ENCODE measurements around the gene CNMD. TPM values are rescaled to one million over a fixed set of nuclear protein-coding genes. Genes with fewer than 3 reads are reported as not detected.

CNMD gene
- total and polyA plus RNA-seq, 2 of the 4 experiments (the other 2 are of a cell fraction): not detected

- Histone ChIP-seq H3K18ac (ENCODE audit: low read depth, low read length) (no peak overlapping the region), H3K79me1 (ENCODE audit: low read depth in 1 of 2, low read length in 2 of 2) (peaks cover 9 to 10% of the 10 kb centered on the region in 2 experiments; a peak in 3 of 4 replicates), H2AFZ (replicated peaks; ENCODE audit: low read length, poor library complexity) (no peak overlapping the region), H2BK15ac (ENCODE audit: low read depth, low read length) (no peak overlapping the region), H4K8ac (ENCODE audit: low read depth in 2 of 2, low read length in 2 of 2) (no peak overlapping the region), H3K56ac (ENCODE audit: extremely low read depth, insufficient read depth, low read length) (no peak overlapping the region), H3K4me1 (ENCODE audit: control insufficient read depth, insufficient read depth, low read length) (no peaks in the 10 kb centered on the region), H3K4me2 (ENCODE audit: low read depth, low read length) (no peak overlapping the region; the same call in 1 of the 2 replicates), H3K36me3 (ENCODE audit: control insufficient read depth, insufficient read depth, low read length) (peaks cover 25% of the 10 kb centered on the region), H4K91ac (ENCODE audit: insufficient read depth, low read depth, low read length) (no peak overlapping the region), H2BK20ac (ENCODE audit: low read depth, low read length) (no peak overlapping the region), H3K27me3 (ENCODE audit: control insufficient read depth, insufficient read depth, low read length) (no peaks in the 10 kb centered on the region), H3K9me1 (ENCODE audit: insufficient read depth, low read length) (no peaks in the 10 kb centered on the region), H2BK120ac (ENCODE audit: low read depth, low read length) (no peak overlapping the region), H2BK5ac (ENCODE audit: low read depth, low read length, poor library complexity, severe bottlenecking) (no peak overlapping the region), H3K27ac (ENCODE audit: insufficient read depth, low read length) (no peak overlapping the region), H3K14ac (replicated peaks; ENCODE audit: low read depth, low read length) (no peak overlapping the region), H3K4ac (ENCODE audit: low read depth, low read length) (no peak overlapping the region), H3K9me3 (ENCODE audit: control insufficient read depth, insufficient read depth, low read length) (no peaks in the 10 kb centered on the region), H2AK5ac (ENCODE audit: low read depth, low read length) (no peak overlapping the region), H4K20me1 (ENCODE audit: insufficient read depth, low read length) (no peaks in the 10 kb centered on the region), H3K23ac (ENCODE audit: low read depth, low read length) (no peak overlapping the region), H3K4me3 (ENCODE audit: insufficient read depth, low read depth, low read length) (no peak overlapping the region), H3K9ac (ENCODE audit: low read depth, low read length) (no peak overlapping the region), H2AK9ac (replicated peaks; ENCODE audit: low read depth, low read length, poor library complexity) (no peak overlapping the region), H4K5ac (ENCODE audit: low read depth, low read length) (no peak overlapping the region)
- in situ Hi-C loops (cut with MboI; ENCODE audit: low sequenced_read_pairs): no loop called here
- BruUV-seq (replicated peaks): no TSS peak
- dilution Hi-C loops (cut with HindIII; ENCODE audit: low sequenced_read_pairs, unreplicated experiment): no loop called here
- no CpG with 5 or more reads among the region's 4 CpGs for WGBS, 2 experiments (ENCODE audit: extremely low coverage in 2 of 2, insufficient read length in 1 of 2)
- ChIA-PET POLR2A (ENCODE audit: unreplicated experiment) (no interaction called here), CTCF (no interaction called here)
- ATAC-seq (ENCODE audit: low read depth): no peak
- DNase-seq: no peak
- no peak for TF ChIP-seq MAFK (IDR thresholded peaks at IDR 0.05; ENCODE audit: low read depth, low read length)
- TF ChIP-seq POLR2A (IDR thresholded peaks at IDR 0.05; ENCODE audit: low read depth, low read length): no peak
- TF ChIP-seq FOS (IDR thresholded peaks at IDR 0.05; ENCODE audit: low read depth, low read length): no peak
- TF ChIP-seq MXI1 (IDR thresholded peaks at IDR 0.05; ENCODE audit: borderline replicate concordance, low read depth, low read length): no peak
- no peak for TF ChIP-seq NFE2L2 (IDR thresholded peaks at IDR 0.05; ENCODE audit: low read depth, low read length)
- no peak for TF ChIP-seq MAZ (IDR thresholded peaks at IDR 0.05; ENCODE audit: borderline replicate concordance, low read depth, low read length)
- TF ChIP-seq CHD1 (IDR thresholded peaks at IDR 0.05; ENCODE audit: low read depth, low read length): no peak
- TF ChIP-seq ELK1 (IDR thresholded peaks at IDR 0.05; ENCODE audit: borderline replicate concordance, low read depth, low read length): no peak
- no peak for TF ChIP-seq RAD21 (IDR thresholded peaks at IDR 0.05; ENCODE audit: low read length)
- TF ChIP-seq USF2 (IDR thresholded peaks at IDR 0.05; ENCODE audit: low read depth, low read length): no peak
- intact Hi-C loops (cut with micrococcal nuclease): no loop called here
These were observed 53.2 kb downstream of the CNMD start for GRCh38 chr13:52686376-52686775.
